WTC11 (cell line): ENCODE data around the gene BTC. TPM values are rescaled to one million over a fixed set of nuclear protein-coding genes. Genes with fewer than 3 reads are reported as not detected.

Experiments
- ATAC-seq: fragments of 200-7000 bp; cut with Tn5 transposase; 2 replicates; pipeline ENCODE4 v1.10.0; 2021; ENCODE audit warnings: mild to moderate bottlenecking, moderate library complexity
- CTCF ChIA-PET: fragments of 300-600 bp; sonication (Branson Sonifier 250); formaldehyde crosslinking; loops from one replicate; lab custom pipeline; 2021; ENCODE audit warnings: antibody characterized with exemption; lab: Charles Lee
- POLR2A ChIA-PET: fragments of 350-600 bp; sonication (Branson Sonifier 250); formaldehyde crosslinking; loops from one replicate; lab custom pipeline; 2021; ENCODE audit warnings: antibody characterized with exemption; lab: Charles Lee
- DNase-seq: peaks from one replicate; pipeline ENCODE4 v3.0.0; 2021; ENCODE audit warnings: low spot score
- H3K27ac Mint-ChIP-seq: 2 replicates; pipeline ENCODE4 v1.8.0; 2021; ENCODE audit warnings: mixed read lengths
- H3K27me3 Mint-ChIP-seq: 2 replicates; pipeline ENCODE4 v1.8.0; 2021; ENCODE audit warnings: low read depth, mild to moderate bottlenecking, moderate library complexity, mixed read lengths
- H3K36me3 Mint-ChIP-seq: 2 replicates; pipeline ENCODE4 v1.8.0; 2021; ENCODE audit warnings: mixed read lengths
- H3K4me1 Mint-ChIP-seq: 2 replicates; pipeline ENCODE4 v1.8.0; 2022; ENCODE audit warnings: mixed read lengths
- H3K4me3 Mint-ChIP-seq: 2 replicates; pipeline ENCODE4 v1.8.0; 2021; ENCODE audit warnings: mild to moderate bottlenecking, moderate library complexity, mixed read lengths
- H3K9me3 Mint-ChIP-seq: 2 replicates; pipeline ENCODE4 v1.8.0; 2021; ENCODE audit warnings: mixed read lengths
- ATF3 ChIP-seq: sonication (generic); formaldehyde crosslinking; conservative IDR thresholded peaks from 2 replicates; pipeline ENCODE4 v1.8.1; 2022; ENCODE audit warnings: mild to moderate bottlenecking, missing genetic modification reagents
- CBFB ChIP-seq: sonication (generic); formaldehyde crosslinking; IDR thresholded peaks from 2 replicates; pipeline ENCODE4 v1.8.1; 2022; ENCODE audit warnings: mild to moderate bottlenecking, low read depth, missing genetic modification reagents
- CREB1 ChIP-seq: sonication (generic); formaldehyde crosslinking; IDR thresholded peaks from 2 replicates; pipeline ENCODE4 v1.8.0; 2023; ENCODE audit warnings: mild to moderate bottlenecking, missing genetic modification reagents
- EMX1 ChIP-seq: fragments of 250-450 bp; sonication (Bioruptor Pico); IDR thresholded peaks from 2 replicates; pipeline ENCODE4 v1.8.0; 2021; ENCODE audit warnings: mild to moderate bottlenecking
- ERG ChIP-seq: fragments of 250-450 bp; sonication (Bioruptor Pico); IDR thresholded peaks from 2 replicates; pipeline ENCODE4 v1.8.0; 2021; ENCODE audit warnings: mild to moderate bottlenecking
- KAT7 ChIP-seq: sonication (generic); formaldehyde crosslinking; IDR thresholded peaks from 2 replicates; pipeline ENCODE4 v1.8.1; 2023; ENCODE audit warnings: missing genetic modification reagents, mild to moderate bottlenecking, borderline replicate concordance
- NR1H2 ChIP-seq: sonication (generic); formaldehyde crosslinking; IDR thresholded peaks from 2 replicates; pipeline ENCODE4 v1.9.0; 2021; ENCODE audit warnings: mild to moderate bottlenecking, moderate library complexity, missing genetic modification reagents
- TP53 ChIP-seq: sonication (generic); formaldehyde crosslinking; IDR thresholded peaks from 2 replicates; pipeline ENCODE4 v1.8.1; 2023; ENCODE audit warnings: mild to moderate bottlenecking, missing genetic modification reagents
- USF1 ChIP-seq: sonication (generic); formaldehyde crosslinking; IDR thresholded peaks from 2 replicates; pipeline ENCODE4 v1.8.0; 2022; ENCODE audit warnings: mild to moderate bottlenecking, missing genetic modification reagents
- ZBTB21 ChIP-seq: sonication (generic); formaldehyde crosslinking; IDR thresholded peaks from 2 replicates; pipeline ENCODE4 v1.8.1; 2023; ENCODE audit warnings: mild to moderate bottlenecking, missing genetic modification reagents, borderline replicate concordance
- ZNF138 ChIP-seq: sonication (generic); formaldehyde crosslinking; conservative IDR thresholded peaks from 2 replicates; pipeline ENCODE4 v1.8.1; 2022; ENCODE audit warnings: mild to moderate bottlenecking, moderate library complexity, missing genetic modification reagents
- ZNF263 ChIP-seq: sonication (generic); formaldehyde crosslinking; IDR thresholded peaks from 2 replicates; pipeline ENCODE4 v1.8.1; 2022; ENCODE audit warnings: low read depth, mild to moderate bottlenecking, moderate library complexity, missing genetic modification reagents
- ZNF281 ChIP-seq: sonication (generic); formaldehyde crosslinking; IDR thresholded peaks from 2 replicates; pipeline ENCODE4 v1.8.0; 2023; ENCODE audit warnings: mild to moderate bottlenecking, missing genetic modification reagents
- ZNF396 ChIP-seq: fragments of 250-450 bp; sonication (Bioruptor Pico); IDR thresholded peaks from 2 replicates; pipeline ENCODE4 v1.8.0; 2021; ENCODE audit warnings: mild to moderate bottlenecking, moderate library complexity, borderline replicate concordance
- ZNF423 ChIP-seq: fragments of 250-450 bp; sonication (Bioruptor Pico); IDR thresholded peaks from 2 replicates; pipeline ENCODE4 v2.1.2; 2022; ENCODE audit warnings: mild to moderate bottlenecking, moderate library complexity
- total RNA-seq: library from RNA; stranded (reverse); gene quantifications from 3 replicates; pipeline ENCODE4 v1.2.3, GENCODE V29; 2021
- TF ChIP-seq, protein P1 (sequence below): fragments of 200-600 bp; IDR thresholded peaks from 2 replicates; pipeline ENCODE4 v1.8.0; 2022; ENCODE audit warnings: antibody characterized with exemption
- TF ChIP-seq, protein P2 (sequence below): sonication (generic); formaldehyde crosslinking; IDR thresholded peaks from 2 replicates; pipeline ENCODE4 v1.8.1; 2022; ENCODE audit warnings: low read depth, missing genetic modification reagents, borderline replicate concordance
- TF ChIP-seq, protein P3 (sequence below): fragments of 250-450 bp; sonication (Bioruptor Pico); IDR thresholded peaks from 2 replicates; pipeline ENCODE4 v1.9.0; 2021; ENCODE audit warnings: mild to moderate bottlenecking
- TF ChIP-seq, protein P4 (sequence below): sonication (generic); formaldehyde crosslinking; IDR thresholded peaks from 2 replicates; pipeline ENCODE4 v1.8.1; 2023; ENCODE audit warnings: mild to moderate bottlenecking, moderate library complexity, missing genetic modification reagents

The BTC gene
- total RNA-seq, 1 experiment from 2014 or later, result 0.07 TPM

DNA sequence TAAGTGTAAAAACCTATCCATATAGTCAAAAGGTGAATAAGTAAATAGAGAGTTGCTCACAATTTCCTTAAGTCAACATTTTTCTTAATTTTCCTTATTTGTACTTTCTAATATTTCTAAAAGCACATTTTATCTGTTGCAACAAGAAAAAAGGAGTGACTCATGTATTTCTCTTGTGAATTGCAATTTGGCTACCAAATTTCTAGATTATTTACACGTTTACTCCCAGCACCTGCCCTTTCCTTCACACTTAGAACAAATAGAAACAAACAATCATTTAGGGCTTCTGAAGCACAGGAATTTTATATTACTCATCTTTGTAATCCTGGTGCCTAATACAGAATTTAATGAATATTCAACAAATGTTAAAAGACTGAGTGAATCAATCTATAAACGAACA is 22.2 kb downstream of the BTC start:
- ATAC-seq, result no peak
- no peaks in the 10 kb centered on the region for H3K27me3 Mint-ChIP-seq
- CTCF ChIA-PET, result interaction anchor here (0.6 kb wide), 1 partner anchor 21 kb away, joined by 4 read pairs; no protein-coding TSS in a partner anchor
- no peaks in the 10 kb centered on the region for H3K36me3 Mint-ChIP-seq
- H3K27ac Mint-ChIP-seq, result no peak overlapping the region
- TF ChIP-seq CREB1 (CRISPR knock-in tag), result no peak
- TF ChIP-seq, protein P1, sequence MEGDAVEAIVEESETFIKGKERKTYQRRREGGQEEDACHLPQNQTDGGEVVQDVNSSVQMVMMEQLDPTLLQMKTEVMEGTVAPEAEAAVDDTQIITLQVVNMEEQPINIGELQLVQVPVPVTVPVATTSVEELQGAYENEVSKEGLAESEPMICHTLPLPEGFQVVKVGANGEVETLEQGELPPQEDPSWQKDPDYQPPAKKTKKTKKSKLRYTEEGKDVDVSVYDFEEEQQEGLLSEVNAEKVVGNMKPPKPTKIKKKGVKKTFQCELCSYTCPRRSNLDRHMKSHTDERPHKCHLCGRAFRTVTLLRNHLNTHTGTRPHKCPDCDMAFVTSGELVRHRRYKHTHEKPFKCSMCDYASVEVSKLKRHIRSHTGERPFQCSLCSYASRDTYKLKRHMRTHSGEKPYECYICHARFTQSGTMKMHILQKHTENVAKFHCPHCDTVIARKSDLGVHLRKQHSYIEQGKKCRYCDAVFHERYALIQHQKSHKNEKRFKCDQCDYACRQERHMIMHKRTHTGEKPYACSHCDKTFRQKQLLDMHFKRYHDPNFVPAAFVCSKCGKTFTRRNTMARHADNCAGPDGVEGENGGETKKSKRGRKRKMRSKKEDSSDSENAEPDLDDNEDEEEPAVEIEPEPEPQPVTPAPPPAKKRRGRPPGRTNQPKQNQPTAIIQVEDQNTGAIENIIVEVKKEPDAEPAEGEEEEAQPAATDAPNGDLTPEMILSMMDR, result no peak
- TF ChIP-seq, protein P2, sequence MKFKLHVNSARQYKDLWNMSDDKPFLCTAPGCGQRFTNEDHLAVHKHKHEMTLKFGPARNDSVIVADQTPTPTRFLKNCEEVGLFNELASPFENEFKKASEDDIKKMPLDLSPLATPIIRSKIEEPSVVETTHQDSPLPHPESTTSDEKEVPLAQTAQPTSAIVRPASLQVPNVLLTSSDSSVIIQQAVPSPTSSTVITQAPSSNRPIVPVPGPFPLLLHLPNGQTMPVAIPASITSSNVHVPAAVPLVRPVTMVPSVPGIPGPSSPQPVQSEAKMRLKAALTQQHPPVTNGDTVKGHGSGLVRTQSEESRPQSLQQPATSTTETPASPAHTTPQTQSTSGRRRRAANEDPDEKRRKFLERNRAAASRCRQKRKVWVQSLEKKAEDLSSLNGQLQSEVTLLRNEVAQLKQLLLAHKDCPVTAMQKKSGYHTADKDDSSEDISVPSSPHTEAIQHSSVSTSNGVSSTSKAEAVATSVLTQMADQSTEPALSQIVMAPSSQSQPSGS, result no peak
- no peak for TF ChIP-seq ZNF396 (CRISPR knock-in tag)
- no peak for TF ChIP-seq USF1 (CRISPR knock-in tag)
- TF ChIP-seq, all 79 proteins: peak for 0
- no peak overlapping the region for H3K4me3 Mint-ChIP-seq
- no peak for DNase-seq
- H3K9me3 Mint-ChIP-seq, result no peaks in the 10 kb centered on the region
- POLR2A ChIA-PET, result no interaction called here
- peaks cover 4% of the 10 kb centered on the region for H3K4me1 Mint-ChIP-seq

- Mint-ChIP-seq H3K4me1 (peaks cover 4% of the 10 kb centered on the region), H3K27me3 (no peaks in the 10 kb centered on the region), H3K27ac (no peak overlapping the region; the same call in 1 of the 2 replicates), H3K4me3 (no peak overlapping the region), H3K9me3 (no peaks in the 10 kb centered on the region), H3K36me3 (no peaks in the 10 kb centered on the region)
- ChIA-PET POLR2A (no interaction called here), CTCF (no interaction called here)
- no peak for TF ChIP-seq ZNF138
- no peak for TF ChIP-seq ZNF423
- no peak for TF ChIP-seq NR1H2 (CRISPR knock-in tag)
- no peak for TF ChIP-seq ZNF263
- TF ChIP-seq ERG (CRISPR knock-in tag), result no peak
- TF ChIP-seq, protein P3, sequence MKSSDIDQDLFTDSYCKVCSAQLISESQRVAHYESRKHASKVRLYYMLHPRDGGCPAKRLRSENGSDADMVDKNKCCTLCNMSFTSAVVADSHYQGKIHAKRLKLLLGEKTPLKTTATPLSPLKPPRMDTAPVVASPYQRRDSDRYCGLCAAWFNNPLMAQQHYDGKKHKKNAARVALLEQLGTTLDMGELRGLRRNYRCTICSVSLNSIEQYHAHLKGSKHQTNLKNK, result no peak
- TF ChIP-seq KAT7, result no peak
- no peak for TF ChIP-seq TP53
- TF ChIP-seq CBFB (CRISPR knock-in tag), result no peak
- TF ChIP-seq ATF3, result no peak
- TF ChIP-seq ZNF281, result no peak
- TF ChIP-seq ZBTB21 (CRISPR knock-in tag), result no peak
- no peak for TF ChIP-seq ZNF396 (CRISPR knock-in tag)
- TF ChIP-seq, protein P4, sequence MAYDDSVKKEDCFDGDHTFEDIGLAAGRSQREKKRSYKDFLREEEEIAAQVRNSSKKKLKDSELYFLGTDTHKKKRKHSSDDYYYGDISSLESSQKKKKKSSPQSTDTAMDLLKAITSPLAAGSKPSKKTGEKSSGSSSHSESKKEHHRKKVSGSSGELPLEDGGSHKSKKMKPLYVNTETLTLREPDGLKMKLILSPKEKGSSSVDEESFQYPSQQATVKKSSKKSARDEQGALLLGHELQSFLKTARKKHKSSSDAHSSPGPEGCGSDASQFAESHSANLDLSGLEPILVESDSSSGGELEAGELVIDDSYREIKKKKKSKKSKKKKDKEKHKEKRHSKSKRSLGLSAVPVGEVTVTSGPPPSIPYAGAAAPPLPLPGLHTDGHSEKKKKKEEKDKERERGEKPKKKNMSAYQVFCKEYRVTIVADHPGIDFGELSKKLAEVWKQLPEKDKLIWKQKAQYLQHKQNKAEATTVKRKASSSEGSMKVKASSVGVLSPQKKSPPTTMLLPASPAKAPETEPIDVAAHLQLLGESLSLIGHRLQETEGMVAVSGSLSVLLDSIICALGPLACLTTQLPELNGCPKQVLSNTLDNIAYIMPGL (CRISPR knock-in tag), result no peak
- TF ChIP-seq EMX1 (CRISPR knock-in tag), result no peak
- DNase-seq (no peak), ATAC-seq (no peak)
These were observed 24.0 kb downstream of the BTC start for GRCh38 chr4:74770226-74770910.
